ENCODE measurements around the gene CIBAR2. TPM values are rescaled to one million over a fixed set of nuclear protein-coding genes. Genes with fewer than 3 reads are reported as not detected.

CIBAR2 gene
- total and polyA plus RNA-seq, 9 of the 15 experiments (the other 6 are each of a cell fraction or from before 2014, with no cell fraction given) = not detected

- TF ChIP-seq RERE (CRISPR knock-in tag; IDR thresholded peaks at IDR 0.05; ENCODE audit: borderline replicate concordance) (no peak), MEIS2 (IDR thresholded peaks at IDR 0.05; ENCODE audit: partially characterized antibody) (no peak), TAF15 (IDR thresholded peaks at IDR 0.05; ENCODE audit: low read depth, low read length) (no peak), THAP12 (CRISPR knock-in tag; IDR thresholded peaks at IDR 0.05) (no peak), ARID2 (IDR thresholded peaks at IDR 0.05) (no peak), ZSCAN29 (IDR thresholded peaks at IDR 0.05) (no peak), ETS2 (tag; IDR thresholded peaks at IDR 0.05; ENCODE audit: borderline replicate concordance, poor library complexity, severe bottlenecking) (no peak), THAP7 (CRISPR knock-in tag; IDR thresholded peaks at IDR 0.05) (no peak), MXD1 (CRISPR knock-in tag; IDR thresholded peaks at IDR 0.05; ENCODE audit: borderline replicate concordance, poor library complexity, severe bottlenecking) (no peak), KDM1A (IDR thresholded peaks at IDR 0.05) (peak in 1 of 2 experiments; percentile 43; a peak in 1 of 4 replicates), JUN (IDR thresholded peaks at IDR 0.05; ENCODE audit: borderline replicate concordance, low read depth, low read length) (no peak), JUN (CRISPR knock-in tag; IDR thresholded peaks at IDR 0.05; ENCODE audit: borderline replicate concordance) (no peak), CREB1 (IDR thresholded peaks at IDR 0.05) (no peak), CREB1 (CRISPR knock-in tag; IDR thresholded peaks at IDR 0.05) (no peak), ZBTB8A (IDR thresholded peaks at IDR 0.05; ENCODE audit: partially characterized antibody) (no peak), CREB3L1 (IDR thresholded peaks at IDR 0.05; ENCODE audit: borderline replicate concordance, low read depth) (no peak), NUFIP1 (IDR thresholded peaks at IDR 0.05; ENCODE audit: partially characterized antibody) (no peak)
These were observed 22.0 kb upstream of the CIBAR2 start (continued) for GRCh38 chr16:85134076-85134788.

All from K562 (cell line).